ENCODE data around the gene ITGA8. TPM values are rescaled to one million over a fixed set of nuclear protein-coding genes. Genes with fewer than 3 reads are reported as not detected.
"Not testable (repeated sequence)": the region's sequence is repeated elsewhere in the genome, so short reads cannot be mapped to it uniquely, and the experiment has no call there.

The ITGA8 gene
- total and polyA plus RNA-seq, 2 of the 13 experiments (the other 11 are each of a cell fraction or from before 2014, with no cell fraction given) = not detected

- FAIRE-seq; H2AFZ ChIP-seq (ENCODE audit: low read length); H3K27ac ChIP-seq (ENCODE audit: extremely low read length, insufficient read depth, low read length); H3K27me3 ChIP-seq (ENCODE audit: control insufficient read depth in 1 of 2, insufficient read depth in 2 of 2, low read length in 2 of 2); H4K20me1 ChIP-seq (ENCODE audit: insufficient read depth, low read length); H3K4me2 ChIP-seq (ENCODE audit: low read depth, low read length); H3K4me1 ChIP-seq (ENCODE audit: insufficient read depth, low read length); H3K79me2 ChIP-seq (ENCODE audit: insufficient read depth, low read length); intact Hi-C loops (cut with micrococcal nuclease; ENCODE audit: unreplicated experiment); H3K36me3 ChIP-seq (replicated peaks in 1 of 2; ENCODE audit: control insufficient read depth in 1 of 2, insufficient read depth in 2 of 2, low read length in 2 of 2); POLR2A ChIA-PET; ATAC-seq; BruUV-seq (replicated peaks); H3K4me3 ChIP-seq (replicated peaks in 1 of 3; ENCODE audit: insufficient read depth in 1 of 3, low read depth in 2 of 3, low read length in 3 of 3); in situ Hi-C loops (cut with HindIII; ENCODE audit: extremely low pct_ligation_motif_present, low pct_unique_long_range_greater_than_20kb); DNase-seq (ENCODE audit: low spot score); H3K9ac ChIP-seq (ENCODE audit: insufficient read depth, low read depth, low read length); CTCF ChIA-PET (ENCODE audit: low intra/inter-chr PET ratio, low total read pairs); H3K9me3 ChIP-seq (ENCODE audit: low read length): not testable (repeated sequence)
- WGBS (ENCODE audit: low lambda C conversion rate) = 89% methylated on average over 4 of the region's 4 CpGs
Measured at GRCh38 chr10:15761224-15761623, 41.5 kb upstream of the ITGA8 start.

GRCh38 chr10:15760681-15761080 is 41.0 kb upstream of the ITGA8 start:
- TF ChIP-seq CC2D1A (CRISPR knock-in tag; IDR thresholded peaks at IDR 0.05) (no peak), TFDP2 (CRISPR knock-in tag; IDR thresholded peaks at IDR 0.05) (no peak), ZNF180 (CRISPR knock-in tag; IDR thresholded peaks at IDR 0.05; ENCODE audit: borderline replicate concordance, low read depth) (no peak), ZSCAN21 (CRISPR knock-in tag; IDR thresholded peaks at IDR 0.05; ENCODE audit: borderline replicate concordance) (no peak), NCOA2 (CRISPR knock-in tag; IDR thresholded peaks at IDR 0.05) (no peak), RORA (CRISPR knock-in tag; IDR thresholded peaks at IDR 0.05) (no peak), ZNF333 (CRISPR knock-in tag; IDR thresholded peaks at IDR 0.05; ENCODE audit: borderline replicate concordance) (no peak), ZNF230 (CRISPR knock-in tag; IDR thresholded peaks at IDR 0.05) (no peak), ZNF550 (CRISPR knock-in tag; IDR thresholded peaks at IDR 0.05; ENCODE audit: borderline replicate concordance) (no peak), ARID4A (CRISPR knock-in tag; IDR thresholded peaks at IDR 0.05; ENCODE audit: borderline replicate concordance) (no peak), ZBTB20 (CRISPR knock-in tag; IDR thresholded peaks at IDR 0.05; ENCODE audit: borderline replicate concordance, low read depth) (no peak)
- Histone ChIP-seq H3K27ac (ENCODE audit: extremely low read length, insufficient read depth, low read length) (no peak overlapping the region), H3K4me3 (replicated peaks in 1 of 3; ENCODE audit: insufficient read depth in 1 of 3, low read depth in 2 of 3, low read length in 3 of 3) (no peak overlapping the region), H3K9me3 (ENCODE audit: low read length) (no peaks in the 10 kb centered on the region), H4K20me1 (ENCODE audit: insufficient read depth, low read length) (no peaks in the 10 kb centered on the region), H3K79me2 (ENCODE audit: insufficient read depth, low read length) (no peaks in the 10 kb centered on the region), H3K27me3 (ENCODE audit: control insufficient read depth in 1 of 2, insufficient read depth in 2 of 2, low read length in 2 of 2) (peaks cover under 1 to 1% of the 10 kb centered on the region in 2 experiments; a peak in 1 of 5 replicates), H3K4me2 (ENCODE audit: low read depth, low read length) (no peak overlapping the region), H3K4me1 (ENCODE audit: insufficient read depth, low read length) (no peaks in the 10 kb centered on the region), H2AFZ (ENCODE audit: low read length) (no peak overlapping the region), H3K9ac (ENCODE audit: insufficient read depth, low read depth, low read length) (no peak overlapping the region), H3K36me3 (replicated peaks in 1 of 2; ENCODE audit: control insufficient read depth in 1 of 2, insufficient read depth in 2 of 2, low read length in 2 of 2) (no peaks in the 10 kb centered on the region)
- POLR2A ChIA-PET = no interaction called here
- ATAC-seq (no peak), FAIRE-seq (no peak), DNase-seq (ENCODE audit: low spot score) (no peak)
- in situ Hi-C loops (cut with HindIII; ENCODE audit: extremely low pct_ligation_motif_present, low pct_unique_long_range_greater_than_20kb) (no loop called here), intact Hi-C loops (cut with micrococcal nuclease; ENCODE audit: unreplicated experiment) (no loop called here)
- CTCF ChIA-PET (ENCODE audit: low intra/inter-chr PET ratio, low total read pairs) = no interaction called here
- 19% methylated on average over 2 of the region's 2 CpGs for WGBS (ENCODE audit: low lambda C conversion rate)
- no TSS peak for BruUV-seq (replicated peaks)

All from HepG2 (cell line).